Neural cell (in vitro differentiated cells): ENCODE data around the gene NKAIN2. TPM values are rescaled to one million over a fixed set of nuclear protein-coding genes. Genes with fewer than 3 reads are reported as not detected.

ENCODE experiments used
- H2AFZ ChIP-seq: fragments of 200-600, 300-800 bp; sonication (generic), shearing (Covaris generic); 2 replicates; pipeline ENCODE4 v1.6.0; 2014; ENCODE audit warnings: low read depth, mild to moderate bottlenecking, antibody characterized with exemption, low read length, moderate library complexity
- H3F3A ChIP-seq: fragments of 200-600 bp; shearing (Covaris generic); 2 replicates; pipeline ENCODE4 v1.6.1; 2016; ENCODE audit warnings: mild to moderate bottlenecking, moderate library complexity, mixed read lengths, antibody characterized with exemption, low read length; ENCODE audit not compliant: insufficient read depth, poor library complexity, severe bottlenecking
- H3K27ac ChIP-seq: fragments of 200-600, 300-800 bp; sonication (generic), shearing (Covaris generic); 2 replicates; pipeline ENCODE4 v1.5.1; 2014; ENCODE audit warnings: mild to moderate bottlenecking, low read length, moderate library complexity
- H3K27me3 ChIP-seq: fragments of 300-800, 200-600 bp; sonication (generic), shearing (Covaris generic); 2 replicates; pipeline ENCODE4 v1.6.0; 2014; ENCODE audit warnings: mild to moderate bottlenecking, low read depth, low read length, moderate library complexity; ENCODE audit not compliant: insufficient read depth
- H3K36me3 ChIP-seq: fragments of 300-800, 200-600 bp; sonication (generic), shearing (Covaris generic); 2 replicates; pipeline ENCODE4 v1.5.1; 2014; ENCODE audit warnings: mild to moderate bottlenecking, antibody characterized with exemption, low read length, moderate library complexity; ENCODE audit not compliant: insufficient read depth
- H3K4me2 ChIP-seq: fragments of 300-800, 200-600 bp; sonication (generic), shearing (Covaris generic); 2 replicates; pipeline ENCODE4 v1.6.0; 2014; ENCODE audit warnings: mild to moderate bottlenecking, low read length
- H3K4me3 ChIP-seq: fragments of 300-800, 200-600 bp; sonication (generic), shearing (Covaris generic); 2 replicates; pipeline ENCODE4 v1.5.1; 2014; ENCODE audit warnings: mild to moderate bottlenecking, low read length, moderate library complexity
- H3K79me2 ChIP-seq: fragments of 200-600 bp; shearing (Covaris generic); replicated peaks from 2 replicates; pipeline ENCODE4 v1.6.0; 2014; ENCODE audit warnings: mild to moderate bottlenecking, low read length, moderate library complexity; ENCODE audit not compliant: insufficient read depth
- H3K9ac ChIP-seq: fragments of 300-800, 200-600 bp; sonication (generic), shearing (Covaris generic); 2 replicates; pipeline ENCODE4 v1.6.1; 2016; ENCODE audit warnings: mild to moderate bottlenecking, low read length, mixed read lengths
- H3K9me2 ChIP-seq: fragments of 200-600 bp; shearing (Covaris generic); 2 replicates; pipeline ENCODE4 v1.6.1; 2016; ENCODE audit warnings: mild to moderate bottlenecking, low read length, mixed read lengths; ENCODE audit not compliant: insufficient read depth
- H3K9me3 ChIP-seq: fragments of 200-600, 300-800 bp; sonication (generic), shearing (Covaris generic); 2 replicates; pipeline ENCODE4 v1.6.1; 2016; ENCODE audit warnings: mild to moderate bottlenecking, mixed run types, low read length, moderate library complexity, mixed read lengths
- H4K20me1 ChIP-seq: fragments of 200-600 bp; shearing (Covaris generic); 2 replicates; pipeline ENCODE4 v1.6.1; 2016; ENCODE audit warnings: mild to moderate bottlenecking, mixed run types; ENCODE audit not compliant: insufficient read depth
- EP300 ChIP-seq: fragments of 450-650 bp; conservative IDR thresholded peaks from 2 replicates; pipeline ENCODE4 v1.6.1; 2014; ENCODE audit warnings: antibody characterized with exemption, mild to moderate bottlenecking, moderate library complexity; ENCODE audit not compliant: poor library complexity, severe bottlenecking
- EZH2 ChIP-seq: fragments of 200-600, 300-800 bp; shearing (Covaris generic), sonication (generic); IDR thresholded peaks from 2 replicates; pipeline ENCODE4 v1.6.1; 2014; ENCODE audit warnings: antibody characterized with exemption, low read length, borderline replicate concordance, mild to moderate bottlenecking; ENCODE audit not compliant: insufficient read depth, poor library complexity, severe bottlenecking
- MXI1 ChIP-seq: fragments of 450-650 bp; conservative IDR thresholded peaks from 2 replicates; pipeline ENCODE4 v1.6.1; 2014; ENCODE audit warnings: antibody characterized with exemption, mild to moderate bottlenecking; ENCODE audit not compliant: poor library complexity, severe bottlenecking
- POLR2AphosphoS5 ChIP-seq: IDR thresholded peaks from 2 replicates; pipeline ENCODE4 v1.6.1; 2012
- RAD21 ChIP-seq: fragments of 450-650 bp; conservative IDR thresholded peaks from 2 replicates; pipeline ENCODE4 v1.6.1; 2014; ENCODE audit warnings: antibody characterized with exemption, mild to moderate bottlenecking, moderate library complexity
- SMC3 ChIP-seq: fragments of 450-650 bp; conservative IDR thresholded peaks from 2 replicates; pipeline ENCODE4 v1.6.1; 2014; ENCODE audit warnings: antibody characterized with exemption, mild to moderate bottlenecking, moderate library complexity; ENCODE audit not compliant: poor library complexity
- TAF1 ChIP-seq: IDR thresholded peaks from 2 replicates; pipeline ENCODE4 v1.6.1; 2012; ENCODE audit warnings: low read depth
- polyA plus RNA-seq: library from polyadenylated mRNA; depleted of rRNA; stranded (reverse); fragments of >200 nt; gene quantifications from 2 replicates; pipeline ENCODE4 v1.2.3, GENCODE V29; 2014
- TF ChIP-seq, protein P1 (sequence below): fragments of 450-650 bp; IDR thresholded peaks from 2 replicates; pipeline ENCODE4 v1.5.1; 2014; ENCODE audit warnings: antibody characterized with exemption, mild to moderate bottlenecking, moderate library complexity; ENCODE audit not compliant: poor library complexity, severe bottlenecking
- TF ChIP-seq, protein P2 (sequence below): IDR thresholded peaks from 2 replicates; pipeline ENCODE4 v1.6.1; 2012; ENCODE audit warnings: borderline replicate concordance

Gene NKAIN2
- polyA plus RNA-seq, 1 donor from 2014 or later: 23.2 TPM

DNA sequence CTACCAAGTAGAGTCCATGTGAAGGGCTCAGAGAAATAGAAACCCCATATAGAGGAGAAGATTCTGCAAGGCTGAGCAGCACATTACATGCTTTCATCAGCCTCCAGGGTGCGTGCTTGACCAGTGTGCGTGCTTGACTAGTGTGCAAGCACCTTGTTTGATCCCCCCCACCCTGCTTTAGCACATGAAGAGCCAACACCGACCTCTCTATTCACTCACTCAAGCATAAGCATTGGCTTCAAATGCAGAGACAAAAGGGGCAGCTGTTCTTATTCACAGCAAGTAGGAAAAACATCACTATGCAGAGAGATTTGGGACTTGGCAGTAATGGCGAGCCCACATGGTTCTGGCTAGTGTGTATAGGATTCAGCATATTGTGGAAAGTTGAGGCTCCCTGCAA is 879.8 kb downstream of the NKAIN2 start:
- Histone ChIP-seq H4K20me1 (no peaks in the 10 kb centered on the region), H3K9me2 (no peaks in the 10 kb centered on the region), H3K4me3 (no peak overlapping the region), H3K36me3 (no peaks in the 10 kb centered on the region), H3K79me2 (no peaks in the 10 kb centered on the region), H3K27me3 (no peaks in the 10 kb centered on the region), H3K9me3 (no peaks in the 10 kb centered on the region), H3K27ac (no peak overlapping the region), H2AFZ (no peak overlapping the region), H3K9ac (no peak overlapping the region), H3F3A (no peaks in the 10 kb centered on the region), H3K4me2 (no peak overlapping the region)
- TF ChIP-seq TAF1 (no peak), EP300 (no peak), MXI1 (no peak), POLR2AphosphoS5 (no peak), EZH2 (no peak)

DNA sequence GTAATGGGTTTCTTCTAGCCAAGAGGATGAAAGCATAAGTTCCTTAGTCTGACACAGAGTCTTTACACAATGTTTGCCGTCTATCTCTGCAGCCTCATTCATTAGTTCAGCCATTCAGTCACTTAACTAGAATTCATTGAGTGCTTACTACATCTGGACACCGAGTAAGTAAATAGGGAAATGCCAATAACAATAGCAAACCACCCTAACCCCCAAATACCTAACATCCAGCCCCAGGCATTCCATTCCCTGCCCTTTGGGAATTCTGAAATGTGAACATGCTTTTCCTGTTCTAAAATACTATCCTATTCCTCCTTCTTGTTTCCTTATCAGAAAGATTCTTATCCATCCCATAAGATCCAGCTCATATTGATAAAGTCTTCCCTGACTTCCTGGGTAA is 881.0 kb downstream of the NKAIN2 start:
- H2AFZ ChIP-seq: no peak overlapping the region
- H3K4me2 ChIP-seq: no peak overlapping the region
- no peak overlapping the region for H3K4me3 ChIP-seq
- no peaks in the 10 kb centered on the region for H3K9me3 ChIP-seq
- H4K20me1 ChIP-seq: no peaks in the 10 kb centered on the region
- H3F3A ChIP-seq: no peaks in the 10 kb centered on the region
- H3K36me3 ChIP-seq: no peaks in the 10 kb centered on the region
- no peaks in the 10 kb centered on the region for H3K79me2 ChIP-seq
- H3K27ac ChIP-seq: no peak overlapping the region
- H3K27me3 ChIP-seq: no peaks in the 10 kb centered on the region
- no peaks in the 10 kb centered on the region for H3K9me2 ChIP-seq
- H3K9ac ChIP-seq: no peak overlapping the region
- TF ChIP-seq EZH2: no peak
- TF ChIP-seq, protein P1, sequence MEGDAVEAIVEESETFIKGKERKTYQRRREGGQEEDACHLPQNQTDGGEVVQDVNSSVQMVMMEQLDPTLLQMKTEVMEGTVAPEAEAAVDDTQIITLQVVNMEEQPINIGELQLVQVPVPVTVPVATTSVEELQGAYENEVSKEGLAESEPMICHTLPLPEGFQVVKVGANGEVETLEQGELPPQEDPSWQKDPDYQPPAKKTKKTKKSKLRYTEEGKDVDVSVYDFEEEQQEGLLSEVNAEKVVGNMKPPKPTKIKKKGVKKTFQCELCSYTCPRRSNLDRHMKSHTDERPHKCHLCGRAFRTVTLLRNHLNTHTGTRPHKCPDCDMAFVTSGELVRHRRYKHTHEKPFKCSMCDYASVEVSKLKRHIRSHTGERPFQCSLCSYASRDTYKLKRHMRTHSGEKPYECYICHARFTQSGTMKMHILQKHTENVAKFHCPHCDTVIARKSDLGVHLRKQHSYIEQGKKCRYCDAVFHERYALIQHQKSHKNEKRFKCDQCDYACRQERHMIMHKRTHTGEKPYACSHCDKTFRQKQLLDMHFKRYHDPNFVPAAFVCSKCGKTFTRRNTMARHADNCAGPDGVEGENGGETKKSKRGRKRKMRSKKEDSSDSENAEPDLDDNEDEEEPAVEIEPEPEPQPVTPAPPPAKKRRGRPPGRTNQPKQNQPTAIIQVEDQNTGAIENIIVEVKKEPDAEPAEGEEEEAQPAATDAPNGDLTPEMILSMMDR: no peak
- no peak for TF ChIP-seq TAF1
- TF ChIP-seq SMC3: no peak
- no peak for TF ChIP-seq POLR2AphosphoS5
- TF ChIP-seq, protein P2, sequence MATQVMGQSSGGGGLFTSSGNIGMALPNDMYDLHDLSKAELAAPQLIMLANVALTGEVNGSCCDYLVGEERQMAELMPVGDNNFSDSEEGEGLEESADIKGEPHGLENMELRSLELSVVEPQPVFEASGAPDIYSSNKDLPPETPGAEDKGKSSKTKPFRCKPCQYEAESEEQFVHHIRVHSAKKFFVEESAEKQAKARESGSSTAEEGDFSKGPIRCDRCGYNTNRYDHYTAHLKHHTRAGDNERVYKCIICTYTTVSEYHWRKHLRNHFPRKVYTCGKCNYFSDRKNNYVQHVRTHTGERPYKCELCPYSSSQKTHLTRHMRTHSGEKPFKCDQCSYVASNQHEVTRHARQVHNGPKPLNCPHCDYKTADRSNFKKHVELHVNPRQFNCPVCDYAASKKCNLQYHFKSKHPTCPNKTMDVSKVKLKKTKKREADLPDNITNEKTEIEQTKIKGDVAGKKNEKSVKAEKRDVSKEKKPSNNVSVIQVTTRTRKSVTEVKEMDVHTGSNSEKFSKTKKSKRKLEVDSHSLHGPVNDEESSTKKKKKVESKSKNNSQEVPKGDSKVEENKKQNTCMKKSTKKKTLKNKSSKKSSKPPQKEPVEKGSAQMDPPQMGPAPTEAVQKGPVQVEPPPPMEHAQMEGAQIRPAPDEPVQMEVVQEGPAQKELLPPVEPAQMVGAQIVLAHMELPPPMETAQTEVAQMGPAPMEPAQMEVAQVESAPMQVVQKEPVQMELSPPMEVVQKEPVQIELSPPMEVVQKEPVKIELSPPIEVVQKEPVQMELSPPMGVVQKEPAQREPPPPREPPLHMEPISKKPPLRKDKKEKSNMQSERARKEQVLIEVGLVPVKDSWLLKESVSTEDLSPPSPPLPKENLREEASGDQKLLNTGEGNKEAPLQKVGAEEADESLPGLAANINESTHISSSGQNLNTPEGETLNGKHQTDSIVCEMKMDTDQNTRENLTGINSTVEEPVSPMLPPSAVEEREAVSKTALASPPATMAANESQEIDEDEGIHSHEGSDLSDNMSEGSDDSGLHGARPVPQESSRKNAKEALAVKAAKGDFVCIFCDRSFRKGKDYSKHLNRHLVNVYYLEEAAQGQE: no peak
- TF ChIP-seq RAD21: no peak
- TF ChIP-seq MXI1: no peak
- TF ChIP-seq EP300: no peak

DNA sequence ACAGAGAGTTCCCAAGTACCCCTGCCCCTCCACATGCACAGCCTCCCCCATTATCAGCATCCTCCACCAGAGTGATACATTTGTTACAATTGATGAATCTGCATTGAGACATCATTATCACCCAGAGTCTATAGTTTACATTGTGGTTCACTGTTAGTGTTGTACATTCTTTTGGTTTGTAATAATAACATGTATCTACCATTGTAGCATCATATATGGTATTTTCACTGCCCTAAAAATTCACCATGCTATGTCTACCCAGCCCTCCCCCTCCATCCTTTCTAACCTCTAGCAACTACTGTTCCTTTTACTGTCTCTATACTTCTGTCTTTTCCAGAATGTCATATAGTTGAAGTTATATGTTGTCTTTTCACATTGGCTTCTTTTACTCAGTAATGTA is 884.7 kb downstream of the NKAIN2 start:
- Histone ChIP-seq H3K9me3 (no peaks in the 10 kb centered on the region), H3K9ac (no peak overlapping the region), H4K20me1 (no peaks in the 10 kb centered on the region)

More for the DNA sequence above, 884.7 kb downstream of the NKAIN2 start:
- Histone ChIP-seq H3K9me2 (no peaks in the 10 kb centered on the region), H3K27me3 (no peaks in the 10 kb centered on the region), H3K79me2 (no peaks in the 10 kb centered on the region), H3F3A (no peaks in the 10 kb centered on the region), H3K36me3 (no peaks in the 10 kb centered on the region), H2AFZ (no peak overlapping the region), H3K27ac (no peak overlapping the region), H3K4me2 (no peak overlapping the region), H3K4me3 (no peak overlapping the region)
- TF ChIP-seq EZH2 (no peak), POLR2AphosphoS5 (no peak), SMC3 (no peak)
- TF ChIP-seq, protein P1: no peak
